HG03520 (cell line): ENCODE results near the gene NR1H2.
A peak's percentile ranks its signal among the peaks of the same experiment; 100 is the strongest.
"Not testable (repeated sequence)": the region's sequence is repeated elsewhere in the genome, so short reads cannot be mapped to it uniquely, and the experiment has no call there.

Experiments used
- ATAC-seq: cut with Tn5 transposase; IDR thresholded peaks from one replicate; pipeline ENCODE4 v1.9.1; 2021; ENCODE audit warnings: mild to moderate bottlenecking, moderate library complexity; ENCODE audit not compliant: unreplicated experiment

NR1H2 gene

DNA sequence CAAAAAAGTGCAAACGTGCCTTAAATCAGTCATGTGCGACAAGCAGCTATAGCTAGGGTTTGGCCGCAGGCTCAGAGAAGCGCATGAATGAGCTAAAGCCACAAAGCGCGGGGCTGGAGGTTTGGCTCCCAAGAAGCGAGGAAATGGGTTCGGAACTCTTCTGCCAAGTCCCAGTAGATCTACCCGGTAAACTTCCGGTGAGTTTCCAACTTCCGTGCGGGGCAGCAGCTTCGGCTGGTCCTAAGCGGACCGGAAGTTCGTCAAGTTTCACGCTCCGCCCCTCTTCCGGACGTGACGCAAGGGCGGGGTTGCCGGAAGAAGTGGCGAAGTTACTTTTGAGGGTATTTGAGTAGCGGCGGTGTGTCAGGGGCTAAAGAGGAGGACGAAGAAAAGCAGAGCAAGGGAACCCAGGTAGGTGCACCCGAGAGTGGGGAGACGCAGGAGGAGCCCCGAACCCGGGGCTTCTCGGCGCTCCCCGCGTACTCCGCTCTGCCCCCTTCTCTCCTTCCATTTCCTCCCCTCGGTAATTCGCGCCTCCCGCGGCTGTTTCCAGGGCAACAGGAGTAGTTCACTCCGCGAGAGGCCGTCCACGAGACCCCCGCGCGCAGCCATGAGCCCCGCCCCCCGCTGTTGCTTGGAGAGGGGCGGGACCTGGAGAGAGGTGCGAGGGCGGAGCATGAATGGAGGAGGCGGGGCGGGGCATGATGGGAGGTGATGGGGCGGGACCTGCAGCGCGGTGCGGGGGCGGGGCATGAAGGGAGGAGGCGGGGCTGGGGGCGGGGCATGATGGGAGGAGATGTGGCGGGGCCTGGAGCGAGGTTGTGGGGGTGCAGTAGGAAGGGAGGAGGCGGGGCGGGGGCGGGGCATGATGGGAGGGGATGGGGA lies at the start of gene NR1H2:
NR1H2 (plus strand) TSS at position 292 of the 885 bp plus-strand sequence. CDS start 1,149 bp downstream, outside the sequence.
- ATAC-seq: peak; percentile 78

DNA sequence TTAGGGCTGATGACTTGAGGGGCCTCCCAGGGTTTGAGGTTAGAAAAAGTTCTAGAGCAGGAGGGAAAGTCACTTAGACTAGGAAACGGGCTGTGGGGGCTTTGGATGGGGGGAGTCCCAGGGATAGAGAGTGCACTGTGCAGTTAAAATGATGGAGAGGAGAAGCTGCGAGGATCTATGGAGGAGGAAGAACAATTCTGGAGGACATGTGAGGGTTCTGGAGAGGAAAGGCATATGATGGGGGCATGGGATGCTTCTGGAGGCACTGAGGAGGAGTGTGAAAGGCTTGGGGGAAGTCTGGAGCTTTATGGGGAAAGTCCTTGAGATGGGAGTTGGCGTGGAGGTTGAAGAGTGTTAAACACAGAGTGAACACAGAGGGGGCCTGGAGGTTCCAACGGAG lies 49.2 kb upstream of the NR1H2 start:
- no peak for ATAC-seq

GRCh38 chr19:50327461-50328223 lies 48.6 kb upstream of the NR1H2 start:
- no peak for ATAC-seq

DNA sequence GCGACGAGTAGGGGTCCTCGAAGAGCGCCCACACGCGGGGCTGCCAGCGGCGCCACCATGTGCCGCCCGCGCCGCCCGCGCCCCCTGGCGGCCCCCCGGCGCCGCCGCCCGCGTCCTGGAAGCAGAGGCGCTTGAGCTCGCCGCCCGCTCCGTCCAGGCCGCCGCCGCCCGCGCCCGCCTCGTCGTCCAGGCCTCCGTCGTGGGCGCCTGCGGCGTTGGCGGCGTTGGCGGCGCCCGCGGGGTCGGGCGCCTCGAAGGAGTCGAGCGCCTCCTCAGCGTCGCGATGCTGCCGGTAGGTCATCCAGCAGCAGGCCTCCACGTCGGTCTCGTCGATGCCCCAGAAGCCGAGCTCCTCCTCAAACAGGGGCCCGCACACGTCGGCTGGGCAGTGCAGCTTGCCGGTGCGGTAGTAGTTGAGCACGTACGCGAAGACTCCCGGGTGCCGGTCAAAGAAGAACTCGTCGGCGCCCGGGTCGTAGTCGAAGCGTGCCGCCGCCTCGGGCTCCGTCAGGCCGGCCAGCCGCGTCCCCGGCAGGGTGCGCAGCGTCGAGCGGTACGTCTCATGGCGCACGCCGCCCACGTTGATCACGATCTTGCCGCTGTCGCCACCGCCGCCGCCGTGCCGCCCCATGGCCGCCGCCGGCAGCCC lies 47.9 kb upstream of the NR1H2 start:
- ATAC-seq: no peak

- ATAC-seq: peak; percentile 7
Observed at GRCh38 chr19:50328873-50329145, 47.4 kb upstream of the NR1H2 start.

DNA sequence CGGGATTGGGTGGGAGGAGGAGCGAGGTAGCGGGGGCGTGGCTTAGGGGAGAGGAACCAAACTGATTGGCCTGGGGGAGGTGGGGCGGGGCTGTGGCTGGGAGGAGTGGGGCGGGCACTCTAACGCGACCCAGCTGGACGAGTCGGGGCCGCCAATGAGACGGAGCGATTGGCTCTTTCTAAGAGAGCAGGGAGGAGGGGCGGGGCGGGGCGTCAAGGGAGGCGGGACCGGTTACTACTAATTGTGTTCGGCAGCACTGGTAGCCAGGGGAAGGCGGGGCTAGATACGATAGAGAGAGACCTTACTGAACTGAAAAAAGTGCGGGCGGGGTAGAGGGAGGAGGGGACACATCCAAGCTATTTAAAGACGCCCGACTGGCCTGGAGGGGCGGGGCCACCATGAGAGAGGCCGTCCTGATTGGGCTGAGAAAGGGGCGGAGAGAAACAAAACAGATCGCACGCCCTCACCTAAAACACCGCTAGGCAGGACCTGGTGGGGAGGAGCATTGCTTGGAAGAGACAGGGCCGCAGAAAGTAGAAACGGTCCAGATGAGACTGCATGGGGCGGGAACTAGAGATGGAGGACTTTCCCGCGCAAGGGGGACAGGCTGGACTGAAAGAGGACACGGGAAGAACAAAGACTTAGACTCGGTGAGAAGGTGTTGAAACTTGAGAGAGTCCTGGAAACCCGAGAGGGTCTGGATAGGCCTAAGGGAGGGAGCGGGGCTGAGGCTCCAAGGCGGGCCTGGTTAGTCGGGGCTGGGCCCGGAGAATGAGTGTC lies 46.9 kb upstream of the NR1H2 start, which contains the start of gene KCNC3:
KCNC3 (minus strand) TSS at position 232 of the 780 bp plus-strand sequence. CDS start 295 bp downstream, outside the sequence.
- peak; percentile 46 for ATAC-seq

GRCh38 chr19:50329926-50330294 lies 46.3 kb upstream of the NR1H2 start:
- not testable (repeated sequence) for ATAC-seq

GRCh38 chr19:50330365-50331078 lies 45.7 kb upstream of the NR1H2 start:
- no peak for ATAC-seq

- no peak for ATAC-seq
Observed at GRCh38 chr19:50331221-50331993, 44.9 kb upstream of the NR1H2 start.

GRCh38 chr19:50331994-50332243 lies 44.3 kb upstream of the NR1H2 start:
- no peak for ATAC-seq

DNA sequence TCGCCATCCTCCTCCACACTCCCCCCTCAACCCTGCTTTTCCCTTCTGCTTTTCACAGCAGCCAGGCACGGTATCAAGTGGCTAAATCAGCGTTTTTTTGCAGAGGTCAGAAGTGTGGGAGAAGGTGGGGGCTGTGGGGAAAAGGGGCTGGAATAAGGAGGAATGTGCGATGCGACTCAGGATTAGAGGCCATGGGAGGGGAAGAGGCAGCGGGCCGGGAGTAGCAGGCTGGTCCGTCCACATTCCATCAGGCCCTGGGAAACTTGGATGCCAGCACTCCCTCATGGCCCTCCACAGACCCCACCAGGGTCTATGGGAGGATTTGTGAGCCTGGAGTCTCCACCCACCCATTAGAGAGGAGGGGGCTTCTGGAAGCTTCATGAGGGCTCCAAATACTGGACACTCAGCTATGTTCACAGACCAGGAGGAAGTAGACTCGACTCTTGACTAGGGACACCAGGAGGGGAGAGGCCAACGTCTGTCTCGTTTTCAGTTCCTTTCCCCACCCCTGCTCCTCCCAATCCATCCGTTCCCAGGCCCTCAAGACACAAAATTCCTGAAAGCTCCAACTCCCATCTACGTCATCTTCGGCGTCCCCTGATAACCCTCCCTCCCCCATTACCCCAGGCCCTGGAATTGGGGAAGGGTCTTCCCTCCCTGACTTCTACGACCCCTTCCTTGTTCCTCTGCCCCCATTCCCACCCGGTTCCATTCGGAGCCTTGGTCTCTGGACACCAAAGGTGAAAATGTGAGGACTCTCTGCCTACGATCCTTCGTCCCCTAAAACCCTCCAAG lies 43.8 kb upstream of the NR1H2 start:
- no peak for ATAC-seq

GRCh38 chr19:50333235-50333736 lies 43.0 kb upstream of the NR1H2 start:
- ATAC-seq: peak; percentile 31

DNA sequence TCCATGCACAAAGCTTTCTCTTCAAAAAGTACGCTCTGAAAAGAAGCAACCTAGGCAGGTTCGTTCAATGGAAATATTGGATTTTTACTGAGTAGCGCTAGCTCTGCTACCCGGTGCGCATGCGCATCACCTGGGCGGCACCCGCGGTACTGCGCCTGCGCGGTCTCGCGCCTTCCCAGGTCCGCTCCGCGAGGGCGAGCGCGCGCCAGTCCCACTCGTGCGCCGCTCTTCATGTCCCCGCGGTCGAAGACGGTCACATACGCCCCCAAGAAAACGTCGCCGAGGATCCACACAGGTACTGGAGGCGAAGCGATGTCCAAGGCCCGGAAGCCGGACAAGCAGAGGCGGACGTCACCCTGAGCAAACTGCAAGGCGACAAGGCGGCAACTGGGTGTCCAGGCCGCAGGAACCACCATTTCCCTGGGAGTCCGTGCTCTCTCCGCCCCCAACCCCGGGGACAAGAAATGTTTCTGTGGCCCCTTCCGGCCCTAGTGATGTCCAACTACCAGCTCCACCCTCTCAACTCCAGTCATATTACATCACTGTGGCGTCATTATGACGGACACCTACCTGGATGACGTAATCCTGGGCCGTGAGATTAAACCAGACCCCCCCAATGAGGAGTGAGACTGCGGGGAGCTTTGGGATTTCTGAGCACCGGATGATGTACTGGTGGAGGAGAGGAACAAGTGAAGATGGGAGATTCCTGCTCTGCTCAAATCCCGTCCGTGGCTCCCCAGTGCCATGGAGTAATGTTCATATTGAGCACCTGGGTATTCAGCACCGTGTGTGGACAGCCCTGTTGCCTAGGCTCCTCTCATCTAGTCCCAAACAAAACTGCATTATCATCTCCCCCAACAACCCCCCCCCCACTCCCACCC lies 42.3 kb upstream of the NR1H2 start:
- peak; percentile 12 for ATAC-seq

GRCh38 chr19:50334741-50335421 lies 41.4 kb upstream of the NR1H2 start:
- ATAC-seq: no peak

GRCh38 chr19:50337031-50337430 lies 39.2 kb upstream of the NR1H2 start:
- not testable (repeated sequence) for ATAC-seq

DNA sequence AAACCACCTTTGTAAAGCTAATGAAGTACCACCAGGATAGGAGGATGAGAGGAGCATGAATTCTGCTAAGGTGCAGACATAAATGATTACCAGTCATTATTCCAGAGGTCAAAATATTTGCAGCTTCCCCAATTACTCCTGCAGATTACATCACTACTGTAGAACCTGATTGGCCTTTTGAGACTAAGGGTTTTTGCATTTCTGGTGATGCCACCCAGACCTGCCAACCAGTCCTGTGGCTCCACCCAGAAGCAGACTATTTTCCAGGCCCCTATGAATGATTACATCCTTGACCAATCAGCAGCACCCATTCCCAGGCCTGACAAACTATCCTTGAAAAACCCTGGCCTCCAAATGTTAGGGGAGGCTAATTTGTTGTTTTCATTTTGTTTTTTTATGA lies 35.9 kb upstream of the NR1H2 start:
- no peak for ATAC-seq

GRCh38 chr19:50341091-50341564 lies 35.1 kb upstream of the NR1H2 start:
- no peak for ATAC-seq
